OCI-LY1 (cell line): ENCODE results near the gene TM9SF4.

Experiments
- H2AFZ ChIP-seq: fragments of 200-600 bp; sonication (generic), shearing (Covaris generic); 2 replicates; pipeline ENCODE4 v1.6.0; 2014; ENCODE audit warnings: antibody characterized with exemption, mild to moderate bottlenecking, low read length
- H3F3A ChIP-seq: fragments of 200-600 bp; sonication (generic), shearing (Covaris generic); 2 replicates; pipeline ENCODE4 v1.6.0; 2014; ENCODE audit warnings: mild to moderate bottlenecking, antibody characterized with exemption, low read length, moderate library complexity; ENCODE audit not compliant: insufficient read depth
- H3K27ac ChIP-seq: fragments of 200-600 bp; sonication (generic); 2 replicates; pipeline ENCODE4 v1.5.1; 2014; ENCODE audit warnings: low read length, mixed run types, mild to moderate bottlenecking, low read depth; ENCODE audit not compliant: poor library complexity, severe bottlenecking
- H3K27me3 ChIP-seq: fragments of 200-600 bp; sonication (generic); 2 replicates; pipeline ENCODE4 v1.6.0; 2014; ENCODE audit warnings: antibody characterized with exemption, mild to moderate bottlenecking, low read length, moderate library complexity; ENCODE audit not compliant: insufficient read depth
- H3K36me3 ChIP-seq: fragments of 200-600 bp; sonication (generic); 2 replicates; pipeline ENCODE4 v1.6.1; 2014; ENCODE audit warnings: mild to moderate bottlenecking, antibody characterized with exemption, low read length, moderate library complexity, mixed read lengths; ENCODE audit not compliant: insufficient read depth
- H3K4me1 ChIP-seq: fragments of 200-600 bp; sonication (generic); 2 replicates; pipeline ENCODE4 v1.5.1; 2014; ENCODE audit warnings: mild to moderate bottlenecking, low read length, moderate library complexity; ENCODE audit not compliant: insufficient read depth, severe bottlenecking
- H3K4me2 ChIP-seq: fragments of 200-600 bp; sonication (generic), shearing (Covaris generic); 2 replicates; pipeline ENCODE4 v1.6.1; 2014; ENCODE audit warnings: low read length
- H3K4me3 ChIP-seq: fragments of 200-600 bp; sonication (generic); 2 replicates; pipeline ENCODE4 v1.5.1; 2014; ENCODE audit warnings: low read length, low read depth, mild to moderate bottlenecking, mixed read lengths; ENCODE audit not compliant: poor library complexity, severe bottlenecking
- H3K79me2 ChIP-seq: fragments of 200-600 bp; shearing (Covaris generic); 2 replicates; pipeline ENCODE4 v1.6.1; 2016; ENCODE audit warnings: mixed run types, low read length, mixed read lengths; ENCODE audit not compliant: insufficient read depth
- H3K9ac ChIP-seq: fragments of 200-600 bp; sonication (generic), shearing (Covaris generic); 2 replicates; pipeline ENCODE4 v1.6.1; 2014; ENCODE audit warnings: mild to moderate bottlenecking, low read length, mixed read lengths
- H3K9me2 ChIP-seq: fragments of 200-600 bp; sonication (generic), shearing (Covaris generic); 2 replicates; pipeline ENCODE4 v1.6.1; 2014; ENCODE audit warnings: low read depth, mild to moderate bottlenecking, low read length, mixed read lengths
- H3K9me3 ChIP-seq: fragments of 200-600 bp; shearing (Covaris generic); 2 replicates; pipeline ENCODE4 v1.6.1; 2014; ENCODE audit warnings: low read length, mixed read lengths
- H4K20me1 ChIP-seq: fragments of 200-600 bp; sonication (generic), shearing (Covaris generic); 2 replicates; pipeline ENCODE4 v1.6.0; 2016; ENCODE audit warnings: mild to moderate bottlenecking, low read length; ENCODE audit not compliant: insufficient read depth
- CTCF ChIP-seq: fragments of 200-600 bp; sonication (generic), shearing (Covaris generic); IDR thresholded peaks from 2 replicates; pipeline ENCODE4 v1.5.1; 2017; ENCODE audit warnings: mild to moderate bottlenecking, antibody characterized with exemption, low read length, moderate library complexity, mixed read lengths
- EZH2 ChIP-seq: fragments of 200-600 bp; sonication (generic), shearing (Covaris generic); IDR thresholded peaks from 2 replicates; pipeline ENCODE4 v1.8.0; 2017; ENCODE audit warnings: borderline replicate concordance, mixed run types, mild to moderate bottlenecking, antibody characterized with exemption, low read length, moderate library complexity, mixed read lengths

Gene TM9SF4

GRCh38 chr20:32112841-32113240 is 3.3 kb downstream of the TM9SF4 start:
- no peaks in the 10 kb centered on the region for H3K36me3 ChIP-seq
- no peaks in the 10 kb centered on the region for H3F3A ChIP-seq
- no peak for TF ChIP-seq CTCF
- TF ChIP-seq EZH2, result no peak
- H3K4me3 ChIP-seq, result no peak overlapping the region
- H3K9me3 ChIP-seq, result no peaks in the 10 kb centered on the region
- no peaks in the 10 kb centered on the region for H3K27me3 ChIP-seq
- H3K4me1 ChIP-seq, result peaks cover 15% of the 10 kb centered on the region
- H3K27ac ChIP-seq, result no peak overlapping the region
- H4K20me1 ChIP-seq, result no peaks in the 10 kb centered on the region
- H3K4me2 ChIP-seq, result no peak overlapping the region
- H3K79me2 ChIP-seq, result peaks cover 66% of the 10 kb centered on the region
- H3K9me2 ChIP-seq, result no peaks in the 10 kb centered on the region
- no peak overlapping the region for H2AFZ ChIP-seq
- H3K9ac ChIP-seq, result no peak overlapping the region

GRCh38 chr20:32113591-32114260 is 4.2 kb downstream of the TM9SF4 start:
- Histone ChIP-seq H3F3A (no peaks in the 10 kb centered on the region), H3K9me2 (no peaks in the 10 kb centered on the region), H3K9me3 (no peaks in the 10 kb centered on the region), H2AFZ (no peak overlapping the region), H3K4me1 (peaks cover 15% of the 10 kb centered on the region), H4K20me1 (no peaks in the 10 kb centered on the region), H3K36me3 (peaks cover 2% of the 10 kb centered on the region; the same call in 1 of the 2 replicates), H3K4me2 (no peak overlapping the region), H3K27ac (no peak overlapping the region), H3K4me3 (no peak overlapping the region), H3K27me3 (no peaks in the 10 kb centered on the region), H3K9ac (no peak overlapping the region), H3K79me2 (peaks cover 74% of the 10 kb centered on the region)
- TF ChIP-seq CTCF (no peak), EZH2 (no peak)

GRCh38 chr20:32114305-32114960 is 4.9 kb downstream of the TM9SF4 start:
- Histone ChIP-seq H3K9ac (no peak overlapping the region), H4K20me1 (no peaks in the 10 kb centered on the region), H3K27me3 (no peaks in the 10 kb centered on the region), H2AFZ (no peak overlapping the region), H3K4me3 (no peak overlapping the region), H3K79me2 (peaks cover 81% of the 10 kb centered on the region), H3K9me3 (0 out of 2 replicates have a peak, but pooled peaks cover 4% of the 10 kb centered on the region), H3K36me3 (peaks cover 6% of the 10 kb centered on the region; the same call in 1 of the 2 replicates), H3K9me2 (no peaks in the 10 kb centered on the region), H3K4me2 (no peak overlapping the region), H3K27ac (no peak overlapping the region), H3F3A (no peaks in the 10 kb centered on the region), H3K4me1 (peaks cover 15% of the 10 kb centered on the region)
- TF ChIP-seq CTCF, result no peak
- TF ChIP-seq EZH2, result no peak
